ENCODE measurements around the gene MYLK3.

MYLK3 gene

DNA sequence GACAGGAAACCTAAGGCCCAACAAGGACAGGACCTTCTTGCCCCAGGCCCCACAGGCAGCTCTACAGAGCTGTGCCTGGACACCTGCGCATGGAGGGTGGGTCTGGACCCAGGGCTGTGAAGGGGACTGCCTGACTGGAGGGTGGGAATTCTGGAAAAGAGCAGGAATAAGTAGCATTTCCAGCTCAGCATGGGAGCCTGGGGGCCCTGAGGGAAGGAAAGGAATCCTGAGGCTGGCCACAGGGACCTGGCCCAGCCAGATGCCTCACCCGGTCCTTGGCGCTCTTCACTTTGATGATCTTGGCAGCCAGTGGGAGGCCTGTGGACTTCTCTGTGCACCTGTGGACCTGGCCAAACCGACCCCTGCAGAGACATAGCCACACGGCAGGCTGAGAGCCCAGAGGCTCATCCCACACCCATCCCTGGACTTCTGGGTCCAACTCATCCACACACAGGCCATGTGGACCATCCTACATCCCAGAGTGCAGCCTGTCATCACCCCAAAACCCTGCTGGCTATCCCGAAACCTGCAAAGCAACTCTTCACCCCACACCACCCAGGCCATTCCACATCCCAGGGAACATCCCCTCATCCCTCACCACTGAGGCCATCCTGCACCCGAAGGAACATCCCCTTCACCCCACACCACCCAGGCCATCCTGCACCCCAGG lies 18.7 kb downstream of the MYLK3 start:
- TF ChIP-seq, protein P1, sequence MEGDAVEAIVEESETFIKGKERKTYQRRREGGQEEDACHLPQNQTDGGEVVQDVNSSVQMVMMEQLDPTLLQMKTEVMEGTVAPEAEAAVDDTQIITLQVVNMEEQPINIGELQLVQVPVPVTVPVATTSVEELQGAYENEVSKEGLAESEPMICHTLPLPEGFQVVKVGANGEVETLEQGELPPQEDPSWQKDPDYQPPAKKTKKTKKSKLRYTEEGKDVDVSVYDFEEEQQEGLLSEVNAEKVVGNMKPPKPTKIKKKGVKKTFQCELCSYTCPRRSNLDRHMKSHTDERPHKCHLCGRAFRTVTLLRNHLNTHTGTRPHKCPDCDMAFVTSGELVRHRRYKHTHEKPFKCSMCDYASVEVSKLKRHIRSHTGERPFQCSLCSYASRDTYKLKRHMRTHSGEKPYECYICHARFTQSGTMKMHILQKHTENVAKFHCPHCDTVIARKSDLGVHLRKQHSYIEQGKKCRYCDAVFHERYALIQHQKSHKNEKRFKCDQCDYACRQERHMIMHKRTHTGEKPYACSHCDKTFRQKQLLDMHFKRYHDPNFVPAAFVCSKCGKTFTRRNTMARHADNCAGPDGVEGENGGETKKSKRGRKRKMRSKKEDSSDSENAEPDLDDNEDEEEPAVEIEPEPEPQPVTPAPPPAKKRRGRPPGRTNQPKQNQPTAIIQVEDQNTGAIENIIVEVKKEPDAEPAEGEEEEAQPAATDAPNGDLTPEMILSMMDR (conservative IDR thresholded peaks at IDR 0.05; ENCODE audit: low read depth): no peak
- ChIA-PET POLR2A (ENCODE audit: low non-redundant PET) (no interaction called here), CTCF (no interaction called here)
- no peak for DNase-seq (ENCODE audit: low spot score)
- H3K27ac ChIP-seq: no peak overlapping the region

DNA sequence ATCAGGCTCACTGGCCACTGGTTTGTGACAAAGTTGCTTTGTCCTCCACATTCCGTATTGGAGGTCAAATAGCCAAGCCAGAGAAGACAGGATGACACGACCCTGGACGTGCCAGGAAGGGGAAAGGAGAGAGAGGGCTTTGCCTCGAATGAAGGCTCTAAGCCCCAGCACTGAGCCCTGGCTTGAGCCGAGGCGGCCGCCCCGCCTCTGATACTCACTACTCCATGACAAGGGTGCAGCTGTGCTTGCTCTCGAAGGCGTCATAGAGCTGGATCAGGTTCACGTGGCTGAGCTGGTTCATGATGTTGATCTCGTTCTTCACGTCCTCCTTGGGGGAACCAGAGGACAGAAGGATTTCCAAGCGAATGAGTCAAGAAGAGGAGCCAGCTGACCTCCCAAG lies 19.3 kb downstream of the MYLK3 start:
- DNase-seq (ENCODE audit: low spot score): no peak
- ChIA-PET POLR2A (ENCODE audit: low non-redundant PET) (no interaction called here), CTCF (no interaction called here)
- H3K27ac ChIP-seq: no peak overlapping the region
- TF ChIP-seq, protein P1 (conservative IDR thresholded peaks at IDR 0.05; ENCODE audit: low read depth): no peak

DNA sequence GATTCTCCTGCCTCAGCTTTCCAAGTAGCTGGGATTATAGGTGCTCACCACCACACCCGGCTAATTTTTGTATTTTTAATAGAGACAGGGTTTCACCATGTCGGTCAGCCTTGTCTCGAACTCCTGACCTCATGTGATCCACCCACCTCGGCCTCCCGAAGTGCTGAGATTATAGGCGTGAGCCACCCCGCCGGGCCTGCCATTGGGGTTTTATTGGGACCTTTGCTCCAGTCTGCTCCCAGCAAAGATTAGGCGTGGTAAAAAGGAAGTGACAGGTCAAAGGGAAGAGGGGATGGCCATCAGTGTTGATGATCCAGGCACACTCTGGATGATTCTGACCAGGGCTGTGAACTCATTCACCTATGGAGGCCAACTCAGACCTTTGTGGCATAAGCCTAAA lies 20.5 kb downstream of the MYLK3 start:
- TF ChIP-seq, protein P1 (conservative IDR thresholded peaks at IDR 0.05; ENCODE audit: low read depth): no peak
- POLR2A ChIA-PET (ENCODE audit: low non-redundant PET): no interaction called here
- CTCF ChIA-PET: interaction anchor here (0.6 kb wide), 1 partner anchor 28 kb away, joined by 4 read pairs; no protein-coding TSS in a partner anchor

DNA sequence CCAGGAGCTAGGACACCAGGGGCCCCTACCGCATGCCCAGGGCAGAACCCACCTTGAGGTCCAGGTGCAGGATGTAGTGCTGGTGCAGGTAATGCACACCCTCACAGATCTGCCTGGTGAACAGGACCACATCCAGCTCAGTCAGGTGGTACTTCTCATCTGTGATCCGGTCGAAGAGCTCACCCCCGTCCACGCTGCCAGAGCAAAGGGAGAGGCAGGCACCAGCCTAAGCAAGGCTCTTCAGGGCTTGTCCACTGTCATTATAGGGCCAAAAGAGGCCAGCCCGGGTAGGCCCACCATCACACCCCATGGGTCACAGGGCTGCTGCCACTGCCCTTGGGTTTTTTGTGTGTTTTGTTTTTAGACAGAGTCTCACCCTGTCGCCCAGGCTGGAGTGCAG lies 21.0 kb downstream of the MYLK3 start:
- TF ChIP-seq, protein P1 (conservative IDR thresholded peaks at IDR 0.05; ENCODE audit: low read depth): no peak
- ChIA-PET CTCF (interaction anchor here (0.6 kb wide), 1 partner anchor 28 kb away, joined by 4 read pairs; no protein-coding TSS in a partner anchor), POLR2A (ENCODE audit: low non-redundant PET) (no interaction called here)
- DNase-seq (ENCODE audit: low spot score): no peak
- H3K27ac ChIP-seq: no peak overlapping the region

More for the DNA sequence above, 20.5 kb downstream of the MYLK3 start:
- DNase-seq (ENCODE audit: low spot score): no peak
- no peak overlapping the region for H3K27ac ChIP-seq

DNA sequence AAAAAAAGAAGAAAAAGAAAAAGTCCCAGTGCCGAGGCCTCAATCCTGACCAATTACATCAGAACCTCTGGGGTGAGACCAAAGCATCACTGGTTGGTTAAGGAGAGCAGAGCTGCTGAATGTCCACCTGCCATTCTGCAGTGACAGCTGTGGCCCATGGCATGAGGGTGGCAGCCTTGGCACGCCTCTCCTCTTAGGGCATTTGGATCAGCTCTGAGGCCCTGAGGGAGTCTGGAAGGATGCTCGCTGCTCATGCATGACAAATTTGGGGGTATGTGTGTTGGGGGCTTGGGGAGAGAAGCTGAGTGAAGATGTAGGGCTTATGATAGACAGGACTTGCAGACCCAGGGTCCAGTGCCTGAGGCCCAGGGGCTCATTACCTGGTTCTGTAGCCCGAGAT lies 26.3 kb downstream of the MYLK3 start:
- DNase-seq (ENCODE audit: low spot score): no peak
- TF ChIP-seq, protein P1 (conservative IDR thresholded peaks at IDR 0.05; ENCODE audit: low read depth): no peak
- CTCF ChIA-PET: interaction anchor here (0.6 to 0.7 kb wide), 2 partner anchors 191 to 1958 kb away, joined by 4 to 5 read pairs; no protein-coding TSS in a partner anchor
- H3K27ac ChIP-seq: no peak overlapping the region
- POLR2A ChIA-PET (ENCODE audit: low non-redundant PET): no interaction called here

DNA sequence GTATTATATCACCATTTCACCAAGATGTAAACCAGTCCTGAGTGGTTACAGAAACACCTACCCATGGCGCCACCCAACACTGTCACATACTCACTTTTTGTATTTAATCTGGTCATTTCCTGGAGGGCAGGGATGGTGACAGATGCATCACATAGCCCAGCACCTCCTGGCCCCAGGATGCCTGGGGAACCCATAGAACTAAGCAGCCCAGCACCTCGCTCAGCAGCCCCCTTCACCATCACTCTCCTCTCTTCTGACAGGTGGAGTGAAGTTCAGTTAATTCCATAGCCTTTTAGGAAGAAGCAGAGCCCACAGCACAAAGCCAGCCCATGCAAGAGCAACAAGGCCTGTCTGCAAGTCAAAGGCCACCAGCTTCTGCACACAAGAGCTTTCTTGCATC lies 27.5 kb downstream of the MYLK3 start:
- no peak for DNase-seq (ENCODE audit: low spot score)
- CTCF ChIA-PET: no interaction called here
- H3K27ac ChIP-seq: no peak overlapping the region
- TF ChIP-seq, protein P1 (conservative IDR thresholded peaks at IDR 0.05; ENCODE audit: low read depth): no peak
- POLR2A ChIA-PET (ENCODE audit: low non-redundant PET): no interaction called here
